GM21619 (cell line): ENCODE measurements around the gene SNX10.

Experiments used
- ATAC-seq: cut with Tn5 transposase; IDR thresholded peaks from one replicate; pipeline ENCODE4 v1.9.1; 2021; ENCODE audit not compliant: unreplicated experiment

SNX10 gene

DNA sequence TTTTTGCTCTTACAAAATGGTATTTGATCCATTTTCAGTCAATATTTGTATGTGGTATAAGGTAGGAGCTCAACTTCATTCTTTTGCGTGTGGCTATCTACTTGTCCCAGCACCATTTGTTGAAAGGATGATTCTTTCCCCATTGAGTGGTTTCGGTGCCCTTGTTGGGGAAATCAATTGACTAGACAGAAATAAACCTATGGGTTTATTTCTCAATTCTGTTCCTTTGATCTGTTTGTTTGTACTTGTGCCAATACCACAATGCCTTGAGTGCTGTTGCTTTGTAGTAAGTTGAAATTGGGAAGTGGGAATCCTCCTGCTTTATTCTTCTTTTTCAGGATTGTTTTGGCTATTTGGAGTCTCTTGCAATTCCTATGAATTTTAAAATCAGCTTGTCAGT is 41.0 kb downstream of the SNX10 start:
- no peak for ATAC-seq

DNA sequence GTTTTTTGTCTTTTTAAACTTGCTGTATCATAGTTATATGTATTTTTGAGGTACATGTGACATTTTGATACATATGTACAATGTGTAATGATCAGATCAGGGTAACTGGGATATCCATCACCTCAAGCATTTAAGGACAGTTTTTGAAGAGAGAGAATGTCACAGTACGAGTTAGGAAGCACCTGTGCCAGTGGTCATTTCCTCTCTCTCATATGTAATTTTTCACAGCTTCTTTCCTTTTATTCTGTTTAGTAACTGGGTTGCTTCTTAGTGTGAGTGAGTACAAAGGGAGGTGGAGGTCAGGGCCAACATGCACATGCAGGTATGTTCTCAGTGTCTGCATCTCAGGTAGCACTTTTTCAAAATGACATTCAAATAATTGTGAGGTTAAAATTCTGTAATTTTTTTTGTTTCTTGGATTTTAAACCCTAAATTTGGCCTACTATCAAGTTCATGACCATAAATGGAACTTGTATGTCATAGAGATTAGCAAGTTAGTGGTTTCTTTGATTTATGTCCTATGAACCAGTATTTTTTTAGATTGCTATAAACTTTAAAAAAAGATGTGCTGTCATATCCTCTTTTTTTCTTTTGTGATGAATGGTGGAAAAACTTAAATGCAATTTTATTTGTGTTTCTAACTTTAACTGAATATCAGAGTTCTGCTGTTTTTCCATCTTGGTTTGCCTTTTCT is 42.7 kb downstream of the SNX10 start:
- ATAC-seq = no peak

DNA sequence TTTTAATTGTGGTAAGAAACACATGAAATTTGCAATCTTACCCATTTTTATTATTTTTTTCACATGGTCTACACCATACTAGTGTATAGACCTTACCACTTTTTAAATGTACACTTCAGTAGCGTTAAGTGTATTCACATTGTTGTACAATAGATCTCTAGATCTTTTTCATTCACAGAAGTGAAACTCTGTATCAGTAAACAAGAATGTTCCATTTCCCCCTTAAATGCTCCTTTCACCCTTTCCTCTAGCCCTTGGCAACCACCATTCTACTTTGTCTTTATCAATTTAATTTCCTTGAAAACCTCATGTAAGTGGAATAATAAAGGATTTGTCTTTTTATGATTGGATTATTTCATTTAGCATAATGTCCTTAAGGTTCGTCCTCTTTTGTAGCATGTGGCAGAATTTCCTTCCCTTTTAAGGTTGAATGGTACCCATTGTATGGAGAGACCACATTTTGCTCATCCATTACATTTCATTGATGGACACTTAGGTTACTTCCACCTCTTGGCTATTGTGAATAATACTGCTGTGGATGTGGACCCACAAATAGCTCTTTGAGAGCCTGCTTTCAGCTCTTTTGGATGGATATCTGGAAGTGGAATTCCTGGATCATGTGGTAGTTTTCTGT is 45.7 kb downstream of the SNX10 start:
- ATAC-seq = no peak

DNA sequence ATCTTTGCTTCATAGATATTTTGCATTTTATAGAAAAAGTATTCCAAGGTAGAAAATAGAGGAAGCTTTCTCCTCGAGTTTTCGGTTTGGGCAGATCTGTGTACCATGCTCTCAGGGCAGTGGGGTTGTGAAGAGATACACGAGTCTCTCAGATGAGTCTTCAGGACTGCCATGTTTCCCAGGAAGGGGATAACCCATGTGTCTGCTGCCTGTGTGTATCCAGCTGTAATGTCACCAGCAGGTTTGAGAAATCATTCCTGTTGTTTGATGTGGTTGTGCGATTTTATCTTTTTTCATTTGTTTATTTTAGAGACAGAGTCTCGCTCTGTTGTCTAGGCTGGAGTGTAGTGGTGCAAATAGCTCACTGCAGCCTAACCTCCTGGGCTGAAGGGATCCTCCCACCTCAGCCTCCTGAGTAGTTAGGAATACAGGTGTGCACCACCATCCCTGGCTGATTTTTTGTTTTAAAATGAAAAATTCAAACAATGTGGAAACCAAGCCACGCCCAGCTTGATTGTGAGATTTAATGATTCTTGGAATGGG is 48.9 kb downstream of the SNX10 start:
- no peak for ATAC-seq

DNA sequence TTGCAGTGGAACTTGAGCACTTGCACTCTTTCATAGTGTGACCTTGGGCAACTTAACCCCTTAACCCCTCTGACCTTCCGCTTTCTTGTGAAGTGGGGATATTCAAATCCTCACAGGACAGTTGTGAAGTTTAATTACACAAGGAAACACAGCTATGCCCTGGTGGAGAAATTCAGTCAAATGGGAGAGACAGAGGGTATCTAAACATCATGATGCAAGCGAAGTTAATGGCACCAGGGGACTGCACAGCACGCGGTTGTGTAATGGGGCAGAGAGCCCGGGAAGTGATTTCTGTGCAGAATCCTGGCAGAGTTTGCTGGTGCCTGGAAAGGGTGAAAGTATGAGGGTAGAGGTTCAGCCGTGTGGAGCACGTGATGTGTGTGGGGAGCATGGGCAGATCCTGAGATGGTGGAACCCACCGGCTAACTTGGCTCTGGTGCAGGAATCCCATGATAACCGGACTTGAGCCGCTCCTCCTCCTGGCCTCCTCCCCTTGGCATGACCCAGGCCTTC is 51.7 kb downstream of the SNX10 start:
- ATAC-seq = no peak

DNA sequence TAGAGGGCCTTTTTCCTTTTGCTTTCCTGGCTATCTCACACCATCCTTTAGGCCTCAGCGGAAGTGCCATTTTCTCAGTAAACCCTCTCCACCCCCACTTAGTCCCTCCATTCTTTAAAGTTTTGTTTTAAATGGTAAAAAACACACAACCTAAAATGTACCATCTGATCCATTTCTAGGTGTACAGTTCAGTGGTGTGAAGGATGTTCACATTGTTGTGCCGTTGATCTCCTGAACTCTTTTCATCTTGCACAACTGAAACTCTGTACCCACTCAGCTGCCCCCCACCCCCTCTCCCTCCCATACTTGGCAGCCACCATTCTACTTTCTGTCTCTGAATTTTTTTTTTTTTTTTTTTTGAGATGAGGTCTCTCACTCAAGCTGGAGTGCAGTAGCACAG is 52.2 kb downstream of the SNX10 start:
- no peak for ATAC-seq

DNA sequence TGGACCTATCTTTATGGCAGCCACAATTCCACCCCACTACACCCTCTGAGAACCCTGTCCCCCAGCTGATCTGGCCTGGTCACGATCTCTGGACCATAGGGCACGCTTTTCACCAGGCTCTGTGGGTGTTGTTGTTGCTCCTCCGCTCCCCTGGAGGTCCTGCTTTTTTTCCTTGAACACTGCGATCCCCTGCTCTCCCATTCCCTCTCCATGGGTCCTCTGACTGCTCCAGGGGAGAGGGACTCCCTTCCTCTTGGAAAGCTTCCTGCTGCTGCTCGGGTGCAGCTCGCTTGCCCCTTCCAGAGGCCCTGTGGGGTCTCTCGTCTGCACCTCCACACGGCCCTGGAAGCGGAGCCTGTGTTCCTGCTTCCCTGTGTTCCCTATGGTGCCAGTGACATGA is 53.5 kb downstream of the SNX10 start:
- ATAC-seq = no peak

DNA sequence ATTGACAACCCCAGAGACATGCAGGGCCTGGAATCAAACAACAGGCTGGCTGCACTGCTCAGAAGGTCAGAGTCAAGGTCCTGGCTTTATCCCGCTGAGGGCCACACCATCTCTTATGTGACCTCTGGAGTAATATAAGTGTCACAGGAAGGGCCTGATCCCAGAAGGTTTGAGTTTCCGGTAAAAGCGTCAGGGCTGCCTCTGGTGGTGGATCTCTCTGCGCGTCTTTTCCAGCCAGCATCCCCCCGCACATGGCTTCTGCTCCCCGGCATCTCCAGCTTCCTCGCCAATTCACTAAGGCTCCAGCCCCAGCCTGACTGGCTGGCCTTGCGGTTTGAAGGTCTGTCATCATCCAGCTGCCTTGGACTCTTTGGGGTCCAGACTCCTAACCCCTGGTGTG is 54.2 kb downstream of the SNX10 start:
- ATAC-seq = no peak

DNA sequence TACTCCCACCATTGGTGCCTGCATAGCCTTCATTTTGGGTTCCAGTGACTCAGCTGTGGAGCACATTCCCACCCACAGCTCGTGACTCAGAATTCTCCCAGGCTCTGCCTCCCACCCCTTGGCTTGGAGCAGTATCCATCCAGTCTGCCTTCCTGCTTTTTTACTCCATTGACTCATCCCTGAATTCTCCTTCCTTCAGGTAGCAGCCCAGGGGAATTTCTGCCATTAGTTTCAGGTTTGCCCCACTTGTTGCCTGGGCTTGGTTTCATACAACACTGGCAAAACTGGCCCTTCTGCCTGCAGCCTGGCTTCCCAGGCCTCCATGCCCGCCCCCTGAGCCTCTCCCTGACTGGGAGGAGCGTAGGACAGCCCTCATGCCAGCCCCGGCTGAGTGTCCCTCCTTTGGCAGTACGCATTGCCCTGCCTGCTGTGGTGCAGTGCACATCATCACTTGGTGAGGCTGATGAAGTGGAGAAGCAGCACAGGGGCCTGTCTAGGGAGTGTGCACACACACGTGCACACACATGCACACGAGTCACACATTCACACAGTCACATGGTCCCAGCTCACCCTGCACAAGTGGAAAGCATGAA is 55.0 kb downstream of the SNX10 start:
- ATAC-seq = no peak

DNA sequence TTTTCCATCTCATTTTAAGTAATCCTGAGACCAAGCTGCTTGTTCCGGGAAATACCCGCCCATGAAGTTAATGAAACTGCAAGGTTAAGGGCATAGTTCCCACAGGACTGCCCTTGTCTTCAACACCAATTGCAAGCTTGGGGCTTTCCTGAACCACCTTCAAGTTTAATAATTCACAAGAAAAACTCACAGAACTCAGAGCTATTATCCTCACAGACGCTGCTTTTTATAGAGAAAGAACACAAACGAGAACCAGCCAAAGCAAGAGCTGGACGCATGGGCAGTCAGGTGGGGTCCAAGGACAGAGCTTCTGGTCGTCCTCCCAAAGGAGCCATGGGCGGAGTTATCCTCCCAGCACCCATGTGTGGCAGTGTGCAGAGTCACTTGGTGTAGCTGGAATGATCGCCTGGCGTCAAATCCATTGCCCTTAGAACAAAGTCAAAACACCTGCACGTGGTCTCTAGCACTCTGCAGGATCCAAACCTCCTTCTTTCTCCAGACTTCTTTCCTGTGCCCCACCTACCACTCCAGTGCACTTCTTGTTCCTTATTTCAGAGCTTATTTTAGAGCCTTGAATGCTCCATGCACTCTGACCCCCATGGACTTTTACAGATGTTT is 56.7 kb downstream of the SNX10 start:
- peak; percentile 65 for ATAC-seq

DNA sequence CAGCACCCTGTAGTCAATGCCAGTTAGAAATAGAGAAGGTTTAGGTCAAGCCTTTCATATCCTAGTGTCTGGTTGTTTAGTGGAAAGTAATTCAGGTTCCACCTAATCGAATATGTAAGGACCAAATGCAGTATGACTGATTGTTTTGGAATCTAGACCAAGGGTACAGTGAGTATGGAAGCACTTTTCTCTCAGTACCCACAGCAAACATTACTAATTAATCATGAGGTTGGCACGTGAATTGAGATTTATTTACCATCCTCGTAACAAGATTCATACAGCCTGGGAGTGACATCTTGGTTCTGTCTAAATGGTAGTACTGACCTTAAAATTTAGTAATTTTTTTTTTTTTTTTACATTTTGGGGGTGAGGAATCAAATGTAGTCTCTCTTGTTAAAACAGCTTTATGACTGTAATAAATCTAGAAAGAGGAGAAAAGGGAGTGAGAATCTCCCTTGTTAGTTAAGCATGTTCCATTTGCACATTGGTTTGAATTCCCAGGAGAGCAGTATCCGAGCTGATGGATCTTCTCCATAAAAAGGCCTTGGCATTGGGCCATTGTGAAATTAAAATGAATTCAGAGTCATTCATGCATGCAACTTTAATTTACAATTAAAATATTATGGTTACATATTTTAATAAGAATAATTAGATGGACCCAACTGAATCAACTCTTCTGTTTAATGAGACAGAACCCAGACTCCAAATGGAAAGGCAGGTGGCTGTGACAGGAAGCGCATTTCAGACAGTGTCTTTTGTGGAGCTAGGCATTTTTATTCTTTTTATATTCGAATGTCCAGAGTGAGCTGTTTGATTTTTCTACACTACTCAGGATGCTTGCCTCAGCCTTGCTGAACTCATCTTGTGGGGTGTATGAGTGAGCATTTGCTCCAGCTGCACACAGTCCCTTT is 57.6 kb downstream of the SNX10 start:
- ATAC-seq = no peak

DNA sequence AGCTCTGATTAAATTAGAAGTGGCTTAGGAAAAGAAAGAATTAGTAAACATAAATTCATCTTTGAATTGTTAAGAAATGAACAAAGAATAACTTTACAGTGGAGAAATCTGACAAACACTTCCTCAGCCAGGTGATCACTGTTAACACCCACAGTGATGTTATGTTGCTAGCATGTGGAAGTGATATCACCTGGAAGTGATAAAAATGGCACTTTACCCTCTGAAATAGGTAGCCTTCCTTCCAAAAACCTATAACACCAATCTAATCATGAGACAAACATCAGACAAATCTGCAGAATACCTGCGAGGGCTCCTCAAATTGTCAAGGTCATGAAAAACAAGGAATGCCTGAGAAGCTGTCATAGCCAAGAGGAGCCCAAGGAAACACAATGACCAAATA is 59.5 kb downstream of the SNX10 start:
- ATAC-seq = no peak

DNA sequence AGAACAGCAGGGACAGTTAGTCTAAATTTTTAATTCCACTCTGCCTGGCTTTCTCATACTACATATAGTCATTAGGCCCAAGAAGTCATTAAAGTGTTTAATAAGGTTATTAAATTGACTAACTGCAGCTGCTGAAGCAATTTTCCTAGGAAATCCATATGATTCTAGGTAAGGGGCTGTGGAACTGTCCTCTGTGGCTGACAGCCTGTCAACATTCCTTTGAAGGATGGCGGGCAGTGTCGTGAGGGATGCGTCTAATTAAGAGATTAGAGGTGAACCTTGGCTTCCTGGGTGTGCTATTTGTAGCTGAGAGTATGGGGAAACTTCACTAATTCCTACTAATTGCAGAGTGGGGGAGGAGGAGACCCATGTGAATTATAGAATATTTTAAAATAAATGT is 64.6 kb downstream of the SNX10 start:
- ATAC-seq = no peak

DNA sequence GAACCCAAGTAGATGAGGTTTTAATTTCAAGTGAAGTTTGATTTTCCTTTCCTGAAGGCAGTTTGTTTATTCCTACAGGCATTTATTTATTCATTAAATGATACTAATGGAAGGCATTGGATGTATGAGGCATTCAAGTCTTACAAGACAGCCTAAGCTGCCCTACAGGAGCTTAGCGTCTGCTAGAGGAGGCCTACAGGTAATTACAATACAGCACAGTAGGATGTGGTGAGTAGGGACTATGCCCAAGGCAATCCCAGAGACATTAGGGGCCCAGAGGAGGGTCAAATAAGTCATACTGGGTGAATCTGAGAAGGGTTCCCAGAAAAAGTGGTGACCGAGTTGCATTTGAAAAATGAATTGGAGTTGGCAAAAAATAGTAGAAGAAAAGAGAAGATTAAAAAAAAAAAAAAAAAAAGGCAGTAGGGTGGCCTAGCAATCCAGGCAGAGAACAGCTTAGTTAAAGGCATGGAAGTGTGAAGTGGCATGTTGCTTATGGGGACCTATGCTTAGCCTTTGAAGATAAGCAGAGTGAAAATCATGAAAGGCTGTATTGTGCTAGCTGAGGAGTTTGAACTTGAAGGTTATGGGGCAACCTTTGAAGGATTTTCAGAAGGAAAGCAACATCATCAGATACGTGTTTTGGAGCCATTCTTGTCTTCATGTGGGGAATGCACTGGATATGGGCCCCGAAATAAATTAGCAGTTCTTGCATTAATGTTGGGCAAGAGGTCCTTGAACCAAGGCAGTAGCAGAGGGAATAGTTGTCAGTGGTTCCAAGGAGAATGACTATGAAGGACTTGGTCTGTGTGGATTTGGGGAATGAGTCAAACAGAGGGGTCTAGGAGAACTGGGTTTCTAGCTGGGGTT is 65.5 kb downstream of the SNX10 start:
- no peak for ATAC-seq

DNA sequence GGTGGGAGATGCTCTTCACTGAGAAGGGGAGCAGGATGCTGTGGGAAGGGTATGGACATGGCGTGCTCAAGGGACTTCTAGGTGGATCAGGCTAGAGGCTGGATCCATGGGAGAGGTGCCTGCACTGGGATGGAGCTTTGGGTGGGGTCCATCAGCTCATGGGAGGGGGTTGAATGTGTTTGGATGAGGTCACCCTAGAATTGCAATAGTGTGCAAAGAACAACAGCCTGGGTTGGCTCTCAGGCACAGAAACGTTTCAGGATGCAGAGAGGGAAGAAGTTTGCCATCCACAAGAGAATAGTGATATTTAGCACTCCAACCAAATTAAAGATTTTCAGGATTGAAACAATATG is 66.1 kb downstream of the SNX10 start:
- no peak for ATAC-seq

DNA sequence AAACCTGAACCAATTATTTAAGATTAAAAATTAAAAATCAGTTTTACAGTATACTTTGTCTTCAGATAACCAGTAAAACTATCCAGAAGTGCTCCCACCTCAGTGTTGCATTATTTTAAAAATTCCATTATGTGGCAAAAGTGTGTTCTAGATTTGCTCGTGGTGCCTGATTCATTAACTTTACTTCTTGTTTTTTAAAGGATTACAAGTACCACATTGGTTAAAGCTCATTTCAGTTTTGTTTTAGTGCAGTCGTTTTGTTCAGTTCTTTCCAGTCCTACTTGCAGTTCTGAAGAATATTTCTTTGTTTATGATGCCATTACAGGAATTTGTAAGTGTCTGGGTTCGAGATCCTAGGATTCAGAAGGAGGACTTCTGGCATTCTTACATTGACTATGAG is 69.0 kb downstream of the SNX10 start:
- no peak for ATAC-seq

DNA sequence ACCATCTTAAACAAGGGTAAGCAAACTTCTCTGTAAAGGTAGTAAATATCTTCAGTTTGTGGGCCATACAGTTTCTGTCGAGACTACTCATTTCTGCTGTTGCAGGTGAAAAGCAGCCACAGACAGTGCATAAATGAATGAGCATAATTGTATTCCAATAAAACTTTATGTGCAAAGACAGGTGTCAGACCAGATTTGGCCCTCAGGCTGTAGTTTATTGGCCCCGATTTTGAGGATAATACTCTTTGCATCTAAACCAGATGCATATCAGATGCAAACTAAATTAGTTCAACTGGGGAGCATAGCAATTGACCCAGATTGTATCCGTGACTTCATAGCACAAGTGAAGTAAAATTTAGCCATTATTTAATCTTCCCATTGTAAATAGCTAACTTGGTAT is 70.0 kb downstream of the SNX10 start:
- ATAC-seq = no peak

DNA sequence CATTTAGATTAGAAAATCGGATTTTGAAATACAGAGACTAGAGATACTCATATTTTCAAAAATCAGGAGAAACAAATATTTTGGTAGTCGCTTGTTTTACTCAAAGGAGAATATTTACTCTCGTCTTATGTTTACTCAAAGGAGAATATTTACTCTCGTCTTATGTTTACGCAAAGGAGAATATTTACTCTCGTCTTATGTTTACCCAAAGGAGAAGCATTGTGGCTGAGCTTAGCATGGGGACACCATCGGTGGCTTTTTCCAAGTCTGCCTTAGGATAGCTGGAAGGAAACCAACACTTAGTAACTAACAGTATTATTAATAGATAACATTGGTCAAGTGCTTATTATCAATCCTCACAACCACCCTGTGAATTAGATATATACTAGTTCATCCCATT is 71.8 kb downstream of the SNX10 start:
- ATAC-seq = no peak

DNA sequence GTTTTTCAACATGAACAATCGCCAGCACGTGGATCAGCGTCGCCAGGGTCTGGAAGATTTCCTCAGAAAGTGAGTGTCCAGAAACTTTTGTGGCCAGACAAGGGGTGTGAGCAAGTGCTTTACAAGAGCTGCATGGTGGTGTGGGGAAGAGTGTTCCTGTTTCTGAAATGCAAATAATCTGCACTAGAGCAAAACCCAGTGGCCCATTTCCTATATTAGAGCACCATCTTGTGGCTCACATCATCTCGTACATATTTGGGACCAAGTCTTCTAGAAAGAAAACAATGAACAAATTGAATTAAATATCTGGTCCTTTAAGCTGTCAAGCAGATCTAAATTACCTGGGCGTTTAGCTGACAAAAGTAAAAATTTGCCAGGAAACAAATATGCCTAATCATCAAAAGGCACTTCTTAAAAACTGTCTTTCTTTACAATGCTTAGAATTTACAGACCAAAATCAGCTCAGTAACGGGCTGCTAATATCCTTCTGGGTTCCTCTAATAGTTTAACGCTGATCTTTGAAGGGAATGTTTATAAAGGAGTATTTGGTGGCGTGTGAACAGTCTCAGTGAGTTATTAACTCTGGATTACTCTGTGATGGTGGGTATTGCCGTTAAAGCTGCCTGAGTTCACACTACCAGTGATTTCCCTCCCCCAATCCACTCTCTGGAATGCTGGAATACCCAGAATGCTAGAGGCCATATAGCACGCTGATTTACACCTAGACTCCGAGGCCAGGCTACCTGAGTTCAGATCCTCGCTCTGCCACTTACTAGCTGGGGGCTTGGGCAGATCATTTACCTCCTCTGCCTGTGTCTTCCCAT is 73.6 kb downstream of the SNX10 start:
- peak; percentile 86 for ATAC-seq
